Stimulated activated CD8-positive, alpha-beta memory T cell treated with anti-CD3 and anti-CD28 coated beads, Interleukin-15, amount 100 ng/mL, for 1 hour (primary cell): ENCODE results near the gene HCFC1R1.

ENCODE experiments used
- DNase-seq: peaks from one replicate; pipeline ENCODE4 v3.0.0-alpha.2; 2020; ENCODE audit warnings: low read depth

Gene HCFC1R1

GRCh38 chr16:3035972-3036725, 12.4 kb upstream of the HCFC1R1 start:
- DNase-seq: no peak

- no peak for DNase-seq
Observed at GRCh38 chr16:3035289-3035971, 11.7 kb upstream of the HCFC1R1 start.

GRCh38 chr16:3032624-3033023, 8.9 kb upstream of the HCFC1R1 start:
- no peak for DNase-seq

DNA sequence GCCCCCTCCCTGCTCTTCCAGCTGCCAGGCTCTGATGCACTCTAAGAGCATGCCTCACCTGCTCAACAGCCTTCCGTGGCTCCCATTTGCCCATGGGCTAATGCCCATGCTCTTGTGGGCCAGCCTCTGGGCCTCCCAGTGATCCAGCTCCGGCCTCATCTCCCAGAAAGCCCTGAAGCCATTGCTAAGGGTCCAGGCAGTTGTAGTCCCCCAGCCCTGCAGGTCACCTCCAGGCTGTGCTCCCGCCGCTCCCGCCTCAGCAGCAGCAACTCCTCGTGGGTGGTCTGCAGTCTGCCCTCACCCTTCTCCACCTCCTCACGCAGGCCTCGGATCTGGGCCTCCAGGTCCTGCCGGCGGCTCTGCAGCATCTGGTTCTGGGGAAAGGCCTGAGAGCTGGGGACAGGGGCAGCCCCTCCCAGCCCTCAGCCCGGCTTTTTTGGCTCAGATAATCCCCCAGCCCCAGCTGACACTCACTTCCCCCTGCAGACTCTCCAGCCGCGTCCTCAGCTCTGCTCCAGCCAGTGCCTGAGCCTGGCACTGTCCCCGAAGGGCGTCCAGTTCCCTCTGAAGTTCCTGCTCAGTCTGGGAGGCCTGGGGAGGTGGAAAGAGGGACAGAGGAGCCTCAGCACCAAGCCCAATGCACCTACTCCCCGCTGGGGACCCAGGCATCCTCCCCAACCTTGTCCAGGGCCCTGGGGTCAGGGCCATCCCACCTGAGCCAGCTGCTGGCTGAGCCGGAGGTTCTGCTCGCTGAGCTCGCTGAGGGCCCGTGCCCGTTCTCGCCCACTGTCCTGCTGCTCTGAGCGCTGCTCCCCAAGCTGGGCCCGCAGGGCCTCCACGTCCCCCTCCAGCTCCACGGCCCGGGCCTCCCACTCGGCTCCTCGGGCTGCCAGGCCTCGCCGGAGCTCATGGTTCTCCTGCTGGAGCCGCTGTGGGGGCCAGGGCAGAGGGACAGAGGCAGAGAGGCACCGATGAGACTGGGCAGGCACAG, 6.8 kb upstream of the HCFC1R1 start:
- no peak for DNase-seq

DNA sequence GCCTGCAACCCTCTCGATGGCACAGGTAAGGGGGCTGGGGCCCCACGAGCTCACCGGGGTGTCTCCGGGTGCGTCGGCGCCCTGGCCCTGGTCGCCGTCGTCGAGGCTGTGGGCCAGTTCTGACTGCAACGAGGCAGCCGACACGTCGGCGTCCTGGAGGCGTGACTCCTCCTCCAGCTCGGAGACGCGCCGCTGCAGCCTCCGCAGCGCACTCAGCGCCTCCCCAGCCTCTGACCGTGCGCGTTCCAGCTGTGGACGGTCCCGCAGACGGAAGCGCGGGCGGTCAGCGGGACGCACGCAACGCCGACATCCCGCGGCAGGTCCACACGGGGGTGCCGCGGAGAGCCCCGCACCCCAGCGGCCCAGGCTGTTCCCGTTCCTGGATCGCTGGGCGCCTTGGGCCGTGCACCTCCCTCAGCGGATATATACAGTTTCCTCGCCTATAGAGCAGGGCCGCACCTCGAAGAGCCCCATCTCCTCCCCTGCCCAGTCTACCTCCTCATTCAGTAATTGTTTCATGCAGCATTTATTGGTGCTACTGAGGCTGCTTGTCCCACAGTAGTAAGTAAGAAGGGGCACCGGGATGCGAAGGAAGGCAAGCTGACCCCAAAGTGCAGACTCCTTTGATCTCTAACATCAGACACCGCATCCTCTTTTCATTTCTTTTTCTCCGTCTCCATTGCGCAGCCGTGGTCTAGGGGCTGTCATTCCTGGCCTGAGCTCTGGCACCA, 5.9 kb upstream of the HCFC1R1 start:
- DNase-seq: no peak

DNA sequence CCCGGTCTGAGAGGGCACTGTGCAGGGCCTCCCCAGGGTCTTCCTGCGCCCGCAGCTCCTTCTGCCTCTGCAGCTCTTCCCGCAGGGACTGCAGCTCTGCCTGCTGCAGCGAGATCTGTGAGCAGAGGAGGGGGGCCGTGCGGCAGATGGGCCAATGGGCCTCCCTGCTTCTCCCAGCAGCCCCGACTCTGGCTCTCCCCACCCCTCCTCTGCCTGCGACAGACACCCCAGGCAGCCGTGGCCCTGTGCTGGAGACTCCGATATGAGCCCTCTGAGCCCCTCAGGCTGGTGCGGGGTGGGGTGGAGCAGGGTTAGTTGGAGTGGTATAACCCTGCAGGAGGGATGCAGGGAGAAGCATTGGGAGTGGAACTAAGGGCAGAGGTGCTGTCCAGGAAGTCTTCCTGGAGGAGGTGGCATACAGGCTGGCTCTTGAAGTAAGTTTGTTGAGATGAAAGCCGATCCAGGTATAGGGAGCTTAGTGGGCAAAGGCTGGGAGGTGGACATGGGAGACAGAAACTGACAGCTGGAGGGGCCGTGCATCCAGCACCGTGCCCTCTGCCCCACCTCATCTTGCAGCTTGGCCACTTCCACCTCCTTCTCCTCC, 5.1 kb upstream of the HCFC1R1 start:
- DNase-seq: no peak

DNA sequence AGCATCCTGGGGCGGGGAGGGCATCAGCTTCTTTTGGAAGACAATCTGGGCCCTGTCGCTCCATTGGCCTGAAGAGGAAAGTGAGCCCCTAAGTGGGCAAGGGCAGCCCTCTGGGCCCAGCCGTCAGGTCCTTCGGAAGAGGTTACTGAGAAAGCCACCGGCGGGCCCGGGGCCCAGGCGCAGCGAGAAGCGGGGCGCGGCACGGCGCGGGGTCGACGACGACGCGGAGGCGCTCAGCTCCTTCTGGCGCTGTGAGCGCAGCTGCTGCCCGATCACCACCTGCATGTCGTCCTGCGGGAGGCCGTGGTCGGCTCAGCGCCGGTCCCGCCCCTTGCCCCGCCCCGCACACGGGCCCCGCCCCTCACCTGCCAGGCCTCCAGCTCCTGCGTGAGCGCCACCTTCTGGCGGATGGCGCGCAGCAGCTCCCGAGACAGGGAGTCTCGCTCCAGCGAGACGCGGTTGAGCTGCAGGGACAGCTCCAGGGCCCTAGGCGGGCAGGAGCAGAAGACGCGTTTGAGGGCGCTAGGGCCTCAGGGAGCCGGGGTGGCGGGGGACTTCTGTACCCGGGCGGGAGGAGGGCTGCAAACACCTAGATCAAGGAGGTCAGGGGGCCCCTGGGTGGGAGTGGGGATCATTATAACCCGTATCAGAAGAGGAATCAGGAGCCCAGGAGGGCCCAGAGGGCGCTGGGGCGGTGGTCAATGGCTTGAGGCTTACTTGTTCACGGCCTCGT, 4.4 kb upstream of the HCFC1R1 start:
- peak; percentile 80 for DNase-seq

GRCh38 chr16:3027489-3027795, 3.7 kb upstream of the HCFC1R1 start:
- no peak for DNase-seq

DNA sequence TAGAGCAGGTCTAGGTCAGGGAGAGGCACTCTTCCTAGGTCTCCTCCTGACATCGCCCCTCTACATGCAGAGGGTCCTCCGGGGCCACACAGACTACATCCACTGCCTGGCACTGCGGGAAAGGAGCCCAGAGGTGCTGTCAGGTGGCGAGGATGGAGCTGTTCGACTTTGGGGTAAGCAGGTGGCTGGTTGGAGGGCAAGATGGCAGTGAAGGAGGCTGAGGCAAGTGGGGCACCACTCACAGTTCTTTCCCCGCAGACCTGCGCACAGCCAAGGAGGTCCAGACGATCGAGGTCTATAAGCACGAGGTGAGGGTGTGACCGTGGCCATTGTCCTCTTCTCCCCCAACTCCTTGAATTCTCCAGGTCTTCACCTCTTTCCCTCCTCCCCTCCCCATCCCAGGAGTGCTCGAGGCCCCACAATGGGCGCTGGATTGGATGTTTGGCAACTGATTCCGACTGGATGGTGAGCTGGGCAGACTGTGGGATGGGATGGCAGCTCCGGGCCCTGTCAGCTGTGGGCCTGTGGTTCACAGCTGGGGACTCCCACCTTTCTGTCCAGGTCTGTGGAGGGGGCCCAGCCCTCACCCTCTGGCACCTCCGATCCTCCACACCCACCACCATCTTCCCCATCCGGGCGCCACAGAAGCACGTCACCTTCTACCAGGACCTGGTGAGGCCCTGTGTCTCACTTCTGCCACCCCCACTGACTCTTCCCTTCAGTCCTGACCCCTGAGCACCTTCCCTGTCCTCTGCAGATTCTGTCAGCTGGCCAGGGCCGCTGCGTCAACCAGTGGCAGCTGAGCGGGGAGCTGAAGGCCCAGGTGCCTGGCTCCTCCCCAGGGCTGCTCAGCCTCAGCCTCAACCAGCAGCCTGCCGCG, 3.1 kb upstream of the HCFC1R1 start:
- DNase-seq: no peak

DNA sequence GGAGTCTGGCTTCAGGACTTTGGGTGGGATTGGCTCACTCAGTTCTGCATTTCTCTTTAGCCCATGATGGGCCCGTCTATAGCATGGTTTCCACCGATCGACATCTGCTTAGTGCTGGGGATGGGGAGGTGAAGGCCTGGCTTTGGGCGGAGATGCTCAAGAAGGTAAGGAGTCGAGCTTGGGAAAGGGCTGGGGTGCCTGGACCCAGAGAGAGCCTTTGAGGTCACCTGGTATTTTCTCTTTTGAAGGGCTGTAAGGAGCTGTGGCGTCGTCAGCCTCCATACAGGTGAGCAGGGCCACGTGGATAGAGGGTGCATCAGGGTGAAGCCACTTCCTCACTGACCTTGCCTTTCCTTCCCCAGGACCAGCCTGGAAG, 2.2 kb upstream of the HCFC1R1 start:
- no peak for DNase-seq

- no peak for DNase-seq
Observed at GRCh38 chr16:3025032-3026002, 1.6 kb upstream of the HCFC1R1 start.

DNA sequence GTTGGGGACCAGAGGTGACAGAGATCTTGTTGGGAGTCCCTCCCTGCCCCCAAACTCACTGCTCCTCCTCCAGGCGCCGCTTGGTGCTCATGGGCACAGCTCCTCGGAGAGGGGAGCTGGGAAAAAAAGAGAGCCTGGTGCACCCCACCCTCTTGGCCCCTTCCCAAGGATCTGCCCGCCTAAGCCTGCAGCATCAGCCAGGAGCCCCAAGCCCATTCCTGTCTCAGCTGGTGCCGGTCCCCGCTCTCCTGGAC, 400 bp downstream of the HCFC1R1 start:
- DNase-seq: no peak

DNA sequence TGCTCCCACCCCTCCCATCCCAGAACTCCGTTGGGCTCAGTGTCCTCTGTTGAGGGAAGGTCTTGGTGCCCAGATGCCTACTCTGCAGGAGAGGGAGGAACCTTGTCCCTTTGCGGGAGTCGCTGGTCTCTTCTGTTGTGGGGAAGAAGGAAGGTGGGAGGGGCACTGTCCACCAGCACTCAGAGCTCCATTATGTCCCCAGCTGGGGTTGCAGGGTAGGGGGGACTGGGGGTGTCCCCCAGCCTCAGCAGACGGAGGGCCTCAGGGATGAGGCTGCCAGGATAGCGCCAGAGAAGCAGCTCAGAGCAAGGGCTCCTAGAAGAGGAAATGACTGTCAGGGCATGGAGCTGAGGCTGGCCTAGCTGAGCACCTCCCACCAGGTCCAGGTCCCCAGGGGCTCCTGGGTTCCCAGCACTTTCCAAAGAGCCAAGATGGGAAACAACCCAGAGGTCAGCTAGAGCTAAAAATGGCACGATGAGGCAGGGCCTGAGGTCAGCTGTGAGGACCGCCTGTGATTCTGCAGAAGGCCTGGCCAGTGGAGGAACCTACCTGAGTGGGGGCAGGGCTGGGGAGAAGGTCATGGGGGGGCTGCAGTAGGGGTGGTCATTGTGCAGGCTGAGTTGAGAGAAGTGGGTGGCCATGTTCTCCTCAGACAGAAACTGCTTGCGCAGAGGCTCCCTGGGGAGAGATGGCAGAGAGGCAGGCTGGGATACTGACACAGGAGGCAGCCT, 893 bp downstream of the HCFC1R1 start:
- DNase-seq: no peak

DNA sequence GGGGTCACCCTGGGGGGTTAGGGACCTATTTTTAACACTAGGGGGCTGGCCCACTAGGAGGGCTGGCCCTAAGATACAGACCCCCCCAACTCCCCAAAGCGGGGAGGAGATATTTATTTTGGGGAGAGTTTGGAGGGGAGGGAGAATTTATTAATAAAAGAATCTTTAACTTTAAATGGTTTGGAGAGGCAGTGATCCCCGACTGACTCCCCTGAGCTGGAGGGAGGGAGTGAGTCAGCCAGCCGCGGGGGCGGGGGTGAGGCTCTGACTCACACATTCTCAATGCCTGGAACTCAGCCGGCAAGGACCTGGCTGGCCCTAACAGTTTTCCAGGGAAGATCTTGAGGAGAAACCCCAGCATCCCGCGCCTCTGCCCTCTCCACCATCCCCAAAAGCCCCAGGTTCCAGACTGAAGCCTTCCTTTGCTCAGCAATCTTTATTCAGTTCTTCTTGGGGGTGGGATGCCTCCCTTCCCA, 1.5 kb downstream of the HCFC1R1 start:
- DNase-seq: peak; percentile 79

DNA sequence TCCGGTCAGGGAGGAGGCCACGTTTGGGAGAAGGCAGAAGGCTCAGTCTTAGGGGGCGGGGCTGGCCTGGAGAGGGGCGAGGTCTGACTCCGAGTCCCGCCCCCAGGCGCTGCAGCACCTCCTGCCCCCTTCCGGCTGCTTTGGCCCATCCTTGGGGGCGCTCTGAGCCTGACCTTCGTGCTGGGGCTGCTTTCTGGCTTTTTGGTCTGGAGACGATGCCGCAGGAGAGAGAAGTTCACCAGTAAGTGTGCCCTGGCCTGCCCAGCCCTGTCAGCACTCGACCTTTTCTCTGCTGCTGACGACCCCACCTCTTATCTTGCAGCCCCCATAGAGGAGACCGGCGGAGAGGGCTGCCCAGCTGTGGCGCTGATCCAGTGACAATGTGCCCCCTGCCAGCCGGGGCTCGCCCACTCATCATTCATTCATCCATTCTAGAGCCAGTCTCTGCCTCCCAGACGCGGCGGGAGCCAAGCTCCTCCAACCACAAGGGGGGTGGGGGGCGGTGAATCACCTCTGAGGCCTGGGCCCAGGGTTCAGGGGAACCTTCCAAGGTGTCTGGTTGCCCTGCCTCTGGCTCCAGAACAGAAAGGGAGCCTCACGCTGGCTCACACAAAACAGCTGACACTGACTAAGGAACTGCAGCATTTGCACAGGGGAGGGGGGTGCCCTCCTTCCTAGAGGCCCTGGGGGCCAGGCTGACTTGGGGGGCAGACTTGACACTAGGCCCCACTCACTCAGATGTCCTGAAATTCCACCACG, 2.1 kb downstream of the HCFC1R1 start:
- peak; percentile 49 for DNase-seq

DNA sequence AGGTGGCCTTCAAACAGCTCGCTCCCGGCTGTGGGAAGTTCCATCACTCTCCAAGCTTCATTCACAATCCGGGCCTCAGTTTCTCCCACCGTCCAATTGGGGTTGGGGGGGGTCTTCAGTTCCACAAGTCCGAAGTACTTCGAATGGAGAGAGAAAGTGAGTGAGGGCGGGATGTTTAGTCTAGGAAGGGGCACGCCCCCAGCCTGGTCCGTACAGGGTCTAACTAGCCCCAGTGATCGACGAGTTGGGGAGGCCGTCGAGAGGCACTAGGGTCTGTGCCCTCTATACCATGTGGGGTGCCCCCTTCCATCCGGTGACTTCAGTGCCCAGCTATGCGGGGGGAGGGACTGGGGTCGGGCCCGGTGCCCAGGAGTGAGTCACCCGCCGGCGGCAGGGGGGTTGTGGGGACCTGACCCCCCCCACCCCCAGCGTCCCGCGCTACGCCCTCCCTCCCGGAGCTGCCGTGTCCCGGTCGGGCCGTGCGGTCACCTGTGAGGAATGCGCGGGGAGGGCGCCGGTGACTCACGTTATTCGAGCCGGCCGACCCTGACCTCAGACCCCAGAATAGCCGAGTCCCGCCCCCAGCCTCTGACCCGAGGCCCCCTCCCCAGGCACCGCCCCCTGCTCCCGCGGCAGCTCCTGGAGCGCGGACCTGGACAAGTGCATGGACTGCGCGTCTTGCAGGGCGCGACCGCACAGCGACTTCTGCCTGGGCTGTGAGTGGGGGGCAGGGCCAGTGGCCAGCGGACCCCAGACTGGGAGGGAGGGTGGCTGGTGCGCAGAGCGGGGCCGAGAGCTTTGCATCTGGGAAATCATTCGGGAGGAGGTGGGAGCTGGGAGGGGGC, 2.9 kb downstream of the HCFC1R1 start:
- peak; percentile 35 for DNase-seq

DNA sequence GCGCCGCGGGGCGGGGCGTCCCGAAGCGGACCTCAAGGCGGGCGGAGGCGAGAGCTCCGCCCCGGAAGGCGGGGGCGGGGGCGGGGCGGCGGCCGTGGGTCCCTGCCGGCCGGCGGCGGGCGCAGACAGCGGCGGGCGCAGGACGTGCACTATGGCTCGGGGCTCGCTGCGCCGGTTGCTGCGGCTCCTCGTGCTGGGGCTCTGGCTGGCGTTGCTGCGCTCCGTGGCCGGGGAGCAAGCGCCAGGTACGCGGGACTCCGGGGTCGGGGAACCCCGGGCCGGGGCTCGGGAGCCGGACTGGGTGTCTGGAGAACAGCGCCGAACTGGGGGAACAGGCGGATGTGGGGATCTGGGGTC, 3.5 kb downstream of the HCFC1R1 start, which contains the start of gene TNFRSF12A:
TNFRSF12A (plus strand) TSS at position 122 of the 357 bp plus-strand sequence; CDS start at position 152, 30 bp downstream.
- peak; percentile 24 for DNase-seq
